ENCODE data around the gene KCNQ1. TPM values are rescaled to one million over a fixed set of nuclear protein-coding genes. Genes with fewer than 3 reads are reported as not detected.

KCNQ1 gene
- total RNA-seq, 1 experiment from 2014 or later, result 10.7 TPM

GRCh38 chr11:2839395-2839943 lies 394.7 kb downstream of the KCNQ1 start:
- Histone ChIP-seq H3K4me1 (ENCODE audit: control insufficient read depth in 1 of 2, insufficient read depth in 2 of 2, low read length in 2 of 2) (peaks cover 8 to 27% of the 10 kb centered on the region in 2 experiments; a peak in 3 of 4 replicates), H3K27me3 (ENCODE audit: insufficient read depth, low read length) (no peaks in the 10 kb centered on the region), H3K4me2 (ENCODE audit: low read length) (no peak overlapping the region), H3K9me2 (ENCODE audit: insufficient read depth) (no peaks in the 10 kb centered on the region), H2AFZ (ENCODE audit: low read depth, low read length, poor library complexity, severe bottlenecking) (no peak overlapping the region), H3K79me2 (ENCODE audit: insufficient read depth, low read length) (no peaks in the 10 kb centered on the region), H3K27ac (ENCODE audit: low read depth, low read length) (no peak overlapping the region), H3K9me3 (ENCODE audit: control insufficient read depth in 1 of 2, insufficient read depth in 1 of 2, low read depth in 1 of 2, low read length in 2 of 2) (no peaks in the 10 kb centered on the region), H3K4me3 (replicated peaks in 1 of 2; ENCODE audit: low read depth in 1 of 2, low read length in 2 of 2) (no peak overlapping the region), H4K20me1 (ENCODE audit: insufficient read depth) (no peaks in the 10 kb centered on the region), H3K9ac (ENCODE audit: low read length) (no peak overlapping the region), H3K36me3 (ENCODE audit: control insufficient read depth in 1 of 2, insufficient read depth in 2 of 2, low read length in 2 of 2) (no peaks in the 10 kb centered on the region)
- DNase-seq (ENCODE audit: low read depth, low spot score) (no peak), ATAC-seq (no peak)
- ChIA-PET CTCF (no interaction called here), POLR2A (no interaction called here), RAD21 (ENCODE audit: low non-redundant PET in 1 of 2, low total read pairs in 2 of 2, uncharacterized antibody in 2 of 2, unreplicated experiment in 2 of 2) (no interaction called here)
- intact Hi-C loops (cut with micrococcal nuclease), result no loop called here
- no peak for TF ChIP-seq CTCF (IDR thresholded peaks at IDR 0.05 in 2 of 3, conservative IDR thresholded peaks at IDR 0.05 in 1 of 3; ENCODE audit: borderline replicate concordance in 1 of 3, insufficient read depth in 1 of 3, low read depth in 2 of 3, low read length in 2 of 3)
- no peak for TF ChIP-seq FOSL1 (IDR thresholded peaks at IDR 0.05; ENCODE audit: low read depth)
- TF ChIP-seq ATF3 (IDR thresholded peaks at IDR 0.05), result no peak
- TF ChIP-seq POLR2AphosphoS5 (IDR thresholded peaks at IDR 0.05; ENCODE audit: low read depth, low read length), result no peak
- no peak for TF ChIP-seq YY1 (IDR thresholded peaks at IDR 0.05; ENCODE audit: extremely low read depth, insufficient replicate concordance, low read depth, low read length)
- TF ChIP-seq SRF (IDR thresholded peaks at IDR 0.05; ENCODE audit: low read depth), result no peak
- no peak for TF ChIP-seq RAD21 (IDR thresholded peaks at IDR 0.05; ENCODE audit: low read depth)
- TF ChIP-seq SIN3A (IDR thresholded peaks at IDR 0.05; ENCODE audit: low read depth), result no peak
- TF ChIP-seq CBX3 (IDR thresholded peaks at IDR 0.05; ENCODE audit: low read depth), result no peak
- TF ChIP-seq ZFX (IDR thresholded peaks at IDR 0.05), result no peak
- no peak for TF ChIP-seq POLR2A (IDR thresholded peaks at IDR 0.05; ENCODE audit: borderline replicate concordance, extremely low read depth, insufficient read depth, insufficient read length)
- no peak for TF ChIP-seq JUND (IDR thresholded peaks at IDR 0.05)
- TF ChIP-seq ZNF274 (IDR thresholded peaks at IDR 0.05; ENCODE audit: low read depth, low read length), result no peak
- TF ChIP-seq SP1 (IDR thresholded peaks at IDR 0.05; ENCODE audit: low read depth), result no peak
- no peak for TF ChIP-seq ZBTB33 (IDR thresholded peaks at IDR 0.05; ENCODE audit: extremely low read depth, insufficient replicate concordance, low read length)
- TF ChIP-seq CEBPB (IDR thresholded peaks at IDR 0.05; ENCODE audit: low read depth), result no peak
- no TSS peak for BruUV-seq (replicated peaks)
